Stomach (tissue), 4 donors: ENCODE measurements around the gene UBA1.

ENCODE experiments used
- CTCF ChIP-seq, 7 experiments: fragments of 450-650 bp in 4 of 7; fragments of 200-600 bp in 3 of 7; sonication (generic) in 3 of 7; IDR thresholded peaks; one replicate each; pipeline ENCODE4 v1.5.1; 2016 to 2019; ENCODE audit warnings: antibody characterized with exemption in 7 of 7, control low read depth in 2 of 7, mild to moderate bottlenecking in 1 of 7
- POLR2A ChIP-seq, 4 donors: fragments of 450-650 bp; IDR thresholded peaks; one replicate each; pipeline ENCODE4 v1.6.1; 2016; ENCODE audit warnings: antibody characterized with exemption in 4 of 4, control low read depth in 2 of 4, mild to moderate bottlenecking in 1 of 4, moderate library complexity in 1 of 4

GRCh38 chrX:47243351-47243750 lies 49.7 kb downstream of the UBA1 start:
- no peak for TF ChIP-seq POLR2A (IDR thresholded peaks at IDR 0.05)
- no peak for TF ChIP-seq CTCF (IDR thresholded peaks at IDR 0.05)
